Left lung (tissue), 10 donors: ENCODE data around the gene UBXN1. TPM values are rescaled to one million over a fixed set of nuclear protein-coding genes. Genes with fewer than 3 reads are reported as not detected.
A peak's percentile ranks its signal among the peaks of the same experiment; 100 is the strongest.

Source experiments
- ATAC-seq: fragments of 200-7000 bp; cut with Tn5 transposase; one replicate; pipeline ENCODE4 v1.9.1; 2020; ENCODE audit warnings: moderate library complexity
- DNase-seq, 4 donors: peaks; one replicate each; pipeline ENCODE4 v3.0.0-alpha.2; 2013 to 2020
- H3K27ac ChIP-seq, 2 donors: fragments of 200-600 bp; sonication (generic) in 1 of 2; one replicate each; pipeline versions ENCODE4 v1.5.0 to v1.8.0; 2020 to 2021
- H3K27me3 ChIP-seq, 2 donors: fragments of 200-600 bp; sonication (generic) in 1 of 2; one replicate each; pipeline versions ENCODE4 v1.5.0 to v1.8.0; 2020 to 2021
- H3K36me3 ChIP-seq, 2 donors: fragments of 200-600 bp; sonication (generic) in 1 of 2; one replicate each; pipeline versions ENCODE4 v1.5.0 to v1.8.0; 2020 to 2021
- H3K4me1 ChIP-seq, 2 donors: fragments of 200-600 bp; one replicate each; pipeline ENCODE4 v1.8.0; 2021
- H3K4me3 ChIP-seq, 2 donors: fragments of 200-600 bp; sonication (generic) in 1 of 2; one replicate each; pipeline versions ENCODE4 v1.5.0 to v1.8.0; 2020 to 2021; ENCODE audit warnings: mild to moderate bottlenecking in 1 of 2
- H3K9me3 ChIP-seq, 2 donors: fragments of 200-600 bp; sonication (generic) in 1 of 2; one replicate each; pipeline versions ENCODE4 v1.5.0 to v1.8.0; 2020 to 2021
- intact Hi-C, 2 donors: fragments of 100-400 bp; cut with DNase I; formaldehyde crosslinking; loops; one replicate each; pipeline versions ENCODE4 v1.11.2 to v1.14.2; 2022
- polyA plus RNA-seq, 6 donors: library from polyadenylated mRNA; unstranded; fragments of 120-200 nt; gene quantifications; one replicate each; pipeline ENCODE4 v1.2.1, GENCODE V29; 2013; ENCODE audit not compliant: insufficient read length in 6 of 6
- total RNA-seq, 2 donors: library from RNA; stranded (reverse); fragmentation: NEBNext Ultra II Directional; extraction: Animal tissue kit (Norgen Biotek cat#: 25700); gene quantifications; one replicate each; pipeline ENCODE4 v1.2.1, GENCODE V29; 2021
- TF ChIP-seq, protein P1 (sequence below), 2 donors: fragments of 200-600 bp; sonication (generic) in 1 of 2; IDR thresholded peaks; one replicate each; pipeline versions ENCODE4 v1.5.0 to v1.8.0; 2021; ENCODE audit warnings: antibody characterized with exemption in 2 of 2
- donor health status: DM: no; HTN: yes; CAD: no.
- donor health status: DM: no; HTN: no; CAD: no.

Gene UBXN1
- total and polyA plus RNA-seq, 8 donors, result 67.5 to 169 (median 145) TPM

DNA sequence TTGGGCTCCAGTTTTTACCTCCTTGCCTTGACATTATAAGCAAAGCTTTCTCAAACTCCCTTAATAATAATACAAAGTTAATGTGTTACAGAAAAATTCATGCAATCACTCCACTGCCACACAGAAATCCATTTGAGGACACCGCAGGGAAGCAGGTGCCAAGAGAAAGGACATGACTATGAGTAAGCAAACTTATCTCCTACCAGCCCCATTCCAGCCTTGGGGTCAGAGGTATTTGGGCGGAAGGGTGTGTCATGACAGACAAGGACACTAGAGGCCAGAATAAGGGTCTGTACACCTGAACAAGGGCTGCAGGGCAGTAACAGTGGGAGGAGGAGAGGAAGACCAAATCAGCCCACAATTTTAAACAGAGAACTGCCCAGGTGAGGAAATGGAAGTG lies 34.5 kb upstream of the UBXN1 start:
- peaks cover 17 to 34% of the 10 kb centered on the region in 2 donors for H3K4me1 ChIP-seq
- peak in 1 of 4 donors; percentile 70 for DNase-seq
- intact Hi-C loops, result no loop called here
- H3K4me3 ChIP-seq, result no peak overlapping the region
- ATAC-seq, result peak; percentile 49
- peaks cover 0 to 82% of the 10 kb centered on the region in 2 donors for H3K36me3 ChIP-seq
- H3K27me3 ChIP-seq, result no peaks in the 10 kb centered on the region
- peak overlapping the region; percentile 39 to 49 for H3K27ac ChIP-seq
- TF ChIP-seq, protein P1, sequence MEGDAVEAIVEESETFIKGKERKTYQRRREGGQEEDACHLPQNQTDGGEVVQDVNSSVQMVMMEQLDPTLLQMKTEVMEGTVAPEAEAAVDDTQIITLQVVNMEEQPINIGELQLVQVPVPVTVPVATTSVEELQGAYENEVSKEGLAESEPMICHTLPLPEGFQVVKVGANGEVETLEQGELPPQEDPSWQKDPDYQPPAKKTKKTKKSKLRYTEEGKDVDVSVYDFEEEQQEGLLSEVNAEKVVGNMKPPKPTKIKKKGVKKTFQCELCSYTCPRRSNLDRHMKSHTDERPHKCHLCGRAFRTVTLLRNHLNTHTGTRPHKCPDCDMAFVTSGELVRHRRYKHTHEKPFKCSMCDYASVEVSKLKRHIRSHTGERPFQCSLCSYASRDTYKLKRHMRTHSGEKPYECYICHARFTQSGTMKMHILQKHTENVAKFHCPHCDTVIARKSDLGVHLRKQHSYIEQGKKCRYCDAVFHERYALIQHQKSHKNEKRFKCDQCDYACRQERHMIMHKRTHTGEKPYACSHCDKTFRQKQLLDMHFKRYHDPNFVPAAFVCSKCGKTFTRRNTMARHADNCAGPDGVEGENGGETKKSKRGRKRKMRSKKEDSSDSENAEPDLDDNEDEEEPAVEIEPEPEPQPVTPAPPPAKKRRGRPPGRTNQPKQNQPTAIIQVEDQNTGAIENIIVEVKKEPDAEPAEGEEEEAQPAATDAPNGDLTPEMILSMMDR (IDR thresholded peaks at IDR 0.05), result no peak
- H3K9me3 ChIP-seq, result no peaks in the 10 kb centered on the region

DNA sequence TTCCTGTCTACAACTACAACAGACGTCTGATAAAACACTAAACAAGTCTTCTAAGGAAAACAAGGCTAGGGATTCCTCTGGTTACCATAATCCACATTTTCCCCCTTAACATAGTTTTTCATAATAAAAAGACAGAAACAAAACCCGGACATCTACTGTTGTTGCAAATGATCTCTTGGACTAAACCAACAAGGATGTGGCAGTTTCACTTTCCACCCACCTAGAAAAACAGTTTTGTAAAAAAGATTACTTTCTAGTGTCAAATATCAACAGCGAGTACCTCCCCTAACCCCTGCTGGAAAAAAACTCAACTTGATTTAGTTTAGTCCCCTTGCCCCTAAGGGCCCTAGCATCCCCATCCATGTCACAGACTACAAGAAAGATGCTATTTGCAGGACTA lies 34.0 kb upstream of the UBXN1 start:
- no peaks in the 10 kb centered on the region for H3K9me3 ChIP-seq
- intact Hi-C loops, result no loop called here
- peaks cover 0 to 77% of the 10 kb centered on the region in 2 donors for H3K36me3 ChIP-seq
- TF ChIP-seq, protein P1 (IDR thresholded peaks at IDR 0.05), result no peak
- ATAC-seq (no peak), DNase-seq (no peak)
- H3K4me1 ChIP-seq, result peaks cover 17 to 38% of the 10 kb centered on the region in 2 donors
- peak overlapping the region; percentile 23 to 49 for H3K27ac ChIP-seq
- H3K27me3 ChIP-seq, result no peaks in the 10 kb centered on the region
- no peak overlapping the region for H3K4me3 ChIP-seq

DNA sequence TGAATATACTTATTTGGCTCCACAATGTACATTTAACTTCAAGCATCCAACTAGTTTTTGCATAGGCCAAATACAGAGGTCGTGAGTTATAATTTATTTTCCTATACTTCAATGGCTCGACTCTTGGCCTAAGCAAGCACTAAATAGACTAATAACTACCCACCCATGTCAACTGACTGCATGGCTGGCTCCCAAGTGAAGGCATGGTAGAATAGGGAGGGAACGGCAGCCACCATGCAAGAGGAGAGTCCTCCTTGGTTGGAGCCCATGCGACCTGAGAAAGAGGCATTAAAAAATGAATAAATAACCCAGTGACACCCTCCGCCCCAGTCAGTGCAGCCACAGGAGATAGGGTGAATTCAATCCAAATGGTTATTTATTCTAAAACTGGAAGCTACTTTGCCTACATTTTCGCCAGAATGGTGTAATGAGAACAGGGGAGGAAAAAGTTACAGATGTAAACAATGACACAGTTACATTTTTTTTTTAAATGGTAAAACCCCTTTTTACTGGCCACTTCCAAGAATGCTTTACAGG lies 33.5 kb upstream of the UBXN1 start:
- no peak for DNase-seq
- intact Hi-C loops, result no loop called here
- ATAC-seq, result no peak
- H3K27ac ChIP-seq, result peak overlapping the region; percentile 23 to 49
- no peaks in the 10 kb centered on the region for H3K9me3 ChIP-seq
- H3K4me3 ChIP-seq, result no peak overlapping the region
- H3K4me1 ChIP-seq, result peaks cover 17 to 42% of the 10 kb centered on the region in 2 donors
- TF ChIP-seq, protein P1 (IDR thresholded peaks at IDR 0.05), result no peak
- peaks cover 0 to 72% of the 10 kb centered on the region in 2 donors for H3K36me3 ChIP-seq
- H3K27me3 ChIP-seq, result no peaks in the 10 kb centered on the region

DNA sequence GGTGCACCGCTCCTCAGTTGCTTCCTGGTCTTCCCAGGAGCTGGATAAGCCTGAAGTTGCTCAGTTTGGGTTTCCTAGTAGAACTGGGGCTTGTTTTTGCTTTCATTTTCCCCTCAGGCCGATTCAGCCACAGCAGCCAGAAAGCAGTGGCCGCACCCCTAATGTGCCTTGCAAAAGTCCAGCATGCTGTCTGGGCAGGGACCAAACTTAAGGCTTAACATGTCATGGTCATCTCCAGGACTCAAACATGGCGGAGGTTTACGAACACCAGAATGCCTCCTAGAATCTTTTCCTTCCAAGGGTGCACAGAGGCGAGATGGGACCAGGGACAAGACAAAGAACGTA lies 31.1 kb upstream of the UBXN1 start:
- peaks cover 29 to 63% of the 10 kb centered on the region in 2 donors for H3K4me1 ChIP-seq
- ATAC-seq, result no peak

DNA sequence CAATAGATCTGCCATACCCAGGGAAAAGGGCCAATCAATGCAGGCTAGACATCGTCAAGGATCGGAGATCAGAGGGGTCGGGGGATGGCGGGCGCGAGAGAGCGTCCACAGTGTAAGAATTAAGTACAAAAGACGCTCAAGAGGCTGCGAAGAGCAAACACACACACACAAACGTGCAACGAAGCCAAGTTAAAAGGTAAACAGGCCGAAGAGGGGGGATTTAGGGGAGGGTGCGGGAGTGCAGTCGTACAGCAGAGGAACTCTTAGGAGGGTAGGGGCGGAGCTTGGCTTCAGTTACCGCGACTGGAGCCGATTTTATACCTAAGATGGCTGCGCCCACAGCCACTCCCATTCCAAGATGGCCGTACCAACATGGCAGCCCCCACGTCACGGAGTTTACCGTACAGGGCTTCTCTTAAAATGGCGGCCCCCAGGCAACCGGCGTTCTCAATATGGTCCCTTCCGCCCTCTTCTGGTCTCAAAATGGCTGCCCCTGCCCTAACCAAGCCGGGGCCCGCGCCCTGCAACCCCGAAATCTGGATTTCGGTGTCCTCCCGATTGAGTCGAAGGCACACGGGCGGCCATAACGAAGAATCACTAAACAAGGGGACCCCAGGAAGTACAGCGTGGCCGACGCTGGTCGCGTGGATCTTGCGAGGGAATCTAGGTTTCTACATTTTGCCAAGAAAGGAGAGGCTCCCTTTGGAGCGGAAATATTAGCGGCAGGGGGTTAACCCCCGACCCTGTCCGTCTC lies 30.6 kb upstream of the UBXN1 start:
- peaks cover 29 to 68% of the 10 kb centered on the region in 2 donors for H3K4me1 ChIP-seq

More for the DNA sequence above, 31.1 kb upstream of the UBXN1 start:
- Histone ChIP-seq H3K36me3 (peaks cover 0 to 48% of the 10 kb centered on the region in 2 donors), H3K27ac (peak overlapping the region; percentile 96 to 97), H3K27me3 (no peaks in the 10 kb centered on the region), H3K9me3 (no peaks in the 10 kb centered on the region), H3K4me3 (peak overlapping the region; percentile 51 to 59)
- intact Hi-C loops, result no loop called here
- TF ChIP-seq, protein P1 (IDR thresholded peaks at IDR 0.05), result no peak
- DNase-seq, result no peak

More for the DNA sequence above, 30.6 kb upstream of the UBXN1 start:
- Histone ChIP-seq H3K27ac (peak overlapping the region; percentile 96 to 97), H3K4me3 (peak overlapping the region; percentile 51 to 59), H3K36me3 (peaks cover 0 to 43% of the 10 kb centered on the region in 2 donors), H3K27me3 (no peaks in the 10 kb centered on the region), H3K9me3 (no peaks in the 10 kb centered on the region)
- ATAC-seq (peak; percentile 82), DNase-seq (peak; percentile 96 to 99 (median 98))
- intact Hi-C loops, result no loop called here
- TF ChIP-seq, protein P1 (IDR thresholded peaks at IDR 0.05), result no peak
